GM12878 (cell line): ENCODE results near the gene MYO1H. TPM values are rescaled to one million over a fixed set of nuclear protein-coding genes. Genes with fewer than 3 reads are reported as not detected.
A peak's percentile ranks its signal among the peaks of the same experiment; 100 is the strongest.

ENCODE experiments used
- ATAC-seq: fragments of 200-7000 bp; cut with Tn5 transposase; 3 replicates; pipeline ENCODE4 v1.9.1; 2020; ENCODE audit warnings: mild to moderate bottlenecking, moderate library complexity
- BruUV-seq: library from RNA; stranded (reverse); fragments of 400-500 nt; replicated peaks from 2 replicates; lab custom pipeline; 2021; lab: Mats Ljungman, UMichigan
- CTCF ChIA-PET: fragments of 300-600 bp; sonication (Branson Sonifier 250); formaldehyde crosslinking; extraction: SDS; loops from one replicate; lab custom pipeline; 2021; ENCODE audit warnings: inconsistent platforms; lab: Yijun Ruan, JAX
- POLR2A ChIA-PET: fragments of 350-600 bp; formaldehyde crosslinking; extraction: SDS; loops from one replicate; lab custom pipeline; 2021; ENCODE audit warnings: inconsistent platforms; lab: Charles Lee
- RAD21 ChIA-PET: fragments of 300-600 bp; sonication (Branson Sonifier 250); formaldehyde crosslinking; loops from one replicate; lab custom pipeline; 2023; ENCODE audit warnings: antibody characterized with exemption; ENCODE audit not compliant: unreplicated experiment; lab: Charles Lee
- SMC1A ChIA-PET: fragments of 300-600 bp; sonication (Branson Sonifier 250); formaldehyde crosslinking; loops from one replicate; lab custom pipeline; 2023; ENCODE audit not compliant: unreplicated experiment, uncharacterized antibody; lab: Charles Lee
- DNase-seq: peaks from one replicate; pipeline ENCODE4 v3.0.0-alpha.2; 2011; ENCODE audit warnings: low read depth, low spot score
- FAIRE-seq: peaks from 3 replicates; lab custom pipeline; 2011; peaks lifted over from hg19 to GRCh38; lab: Jason Lieb, UNC
- H2AFZ ChIP-seq: 2 replicates; pipeline ENCODE4 v1.6.0; 2011; ENCODE audit warnings: low read depth, low read length, control low read depth; ENCODE audit not compliant: control insufficient read depth
- H3K27ac ChIP-seq: 2 replicates; pipeline ENCODE4 v1.5.1; 2011; ENCODE audit warnings: control low read depth; ENCODE audit not compliant: control insufficient read depth, insufficient read depth
- H3K27me3 ChIP-seq, 2 experiments: replicated peaks in 1 of 2; 2 replicates each; pipeline versions ENCODE4 v1.6.0 to v1.6.1; 2011; ENCODE audit warnings: low read length in 1 of 2; ENCODE audit not compliant: control insufficient read depth in 2 of 2, insufficient read depth in 2 of 2
- H3K36me3 ChIP-seq, 2 experiments: 2 replicates each; pipeline ENCODE4 v1.5.1; 2011; ENCODE audit warnings: low read length in 1 of 2; ENCODE audit not compliant: control insufficient read depth in 2 of 2, insufficient read depth in 2 of 2
- H3K4me1 ChIP-seq: 2 replicates; pipeline ENCODE4 v1.6.1; 2011; ENCODE audit warnings: mild to moderate bottlenecking, low read length, moderate library complexity, mixed read lengths; ENCODE audit not compliant: control insufficient read depth, insufficient read depth
- H3K4me2 ChIP-seq: 2 replicates; pipeline ENCODE4 v1.6.0; 2011; ENCODE audit warnings: control low read depth; ENCODE audit not compliant: control insufficient read depth, insufficient read depth
- H3K4me3 ChIP-seq: fragments of 200-600 bp; sonication (generic); 2 replicates; pipeline ENCODE4 v1.5.1; 2016
- H3K79me2 ChIP-seq: 2 replicates; pipeline ENCODE4 v1.6.0; 2011; ENCODE audit warnings: low read length; ENCODE audit not compliant: control insufficient read depth, insufficient read depth
- H3K9ac ChIP-seq: 2 replicates; pipeline ENCODE4 v1.8.0; 2011; ENCODE audit warnings: low read length, control low read depth, mixed read lengths; ENCODE audit not compliant: control insufficient read depth, insufficient read depth
- H3K9me3 ChIP-seq: replicated peaks from 3 replicates; pipeline ENCODE4 v1.5.1; 2011; ENCODE audit warnings: mild to moderate bottlenecking, low read length; ENCODE audit not compliant: control insufficient read depth, insufficient read depth
- H4K20me1 ChIP-seq: 2 replicates; pipeline ENCODE4 v1.6.0; 2011; ENCODE audit not compliant: control insufficient read depth, insufficient read depth
- ETV6 ChIP-seq, 2 experiments: fragments of 450-650 bp in 1 of 2; IDR thresholded peaks in 1 of 2; conservative IDR thresholded peaks in 1 of 2; 2 replicates each; pipeline ENCODE4 v1.6.1; 2014; ENCODE audit warnings: antibody characterized with exemption in 1 of 2, borderline replicate concordance in 1 of 2, low read depth in 1 of 2, mild to moderate bottlenecking in 1 of 2, moderate library complexity in 1 of 2
- EZH2 ChIP-seq: IDR thresholded peaks from 2 replicates; pipeline ENCODE4 v1.6.1; 2012; ENCODE audit warnings: low read depth, mild to moderate bottlenecking, control low read depth, inconsistent platforms, low read length, borderline replicate concordance; ENCODE audit not compliant: control insufficient read depth
- WGBS: methylation state at CpG from one replicate; pipeline ENCODE4 v1.1.6; 2016; ENCODE audit warnings: low lambda C conversion rate; ENCODE audit not compliant: insufficient replicate concordance, insufficient coverage; ENCODE audit errors: missing lambda C conversion rate; 5-methylcytosine and 5-hydroxymethylcytosine counted together
- in situ Hi-C: fragments of 300-500 bp; cut with MboI; formaldehyde crosslinking; loops from 9 replicates; pipeline ENCODE4 v1.14.3; 2018; ENCODE audit warnings: mixed read lengths
- intact Hi-C: fragments of 100-400 bp; cut with micrococcal nuclease; formaldehyde crosslinking; loops from one replicate; pipeline ENCODE4 v1.14.2; 2022; ENCODE audit not compliant: unreplicated experiment
- polyA plus RNA-seq, 11 experiments: library from polyadenylated mRNA; depleted of rRNA in 4 of 11; unstranded in 6 of 11; stranded (reverse) in 5 of 11; fragments of >200 nt; fragmentation: Nextera tagmentation in 4 of 11; fragmentation: Illumina TruSeq in 1 of 11; extraction: Ambion mirVana in 4 of 11; extraction: Trizol in 1 of 11; gene quantifications; 1 replicate in 1 of 11; 2 replicates in 10 of 11; pipeline versions ENCODE4 v1.2.1 to v1.2.3, GENCODE V29; 2011 to 2016; ENCODE audit warnings: inconsistent platforms in 2 of 11, missing spikeins in 2 of 11, low read depth in 1 of 11
- total RNA-seq, 4 experiments: library from RNA; depleted of rRNA in 3 of 4; stranded (reverse); fragments of >200 nt in 3 of 4; fragmentation: Illumina TruSeq in 1 of 4; extraction: Trizol in 1 of 4; gene quantifications; 2 replicates each; pipeline versions ENCODE4 v1.2.1 to v1.2.3, GENCODE V29; 2013 to 2021
- TF ChIP-seq, protein P1 (sequence below): IDR thresholded peaks from 2 replicates; pipeline ENCODE4 v1.6.1; 2012; ENCODE audit warnings: low read depth, low read length, improper control_type of control experiment
- TF ChIP-seq, protein P2 (sequence below): IDR thresholded peaks from 2 replicates; pipeline ENCODE4 v1.6.1; 2012; ENCODE audit warnings: mild to moderate bottlenecking, low read depth, low read length
- TF ChIP-seq, protein P3 (sequence below): fragments of 450-650 bp; IDR thresholded peaks from 2 replicates; pipeline ENCODE4 v1.6.1; 2014; ENCODE audit warnings: mild to moderate bottlenecking

Gene MYO1H
- total and polyA plus RNA-seq, 10 of the 15 experiments (the other 5 are each of a cell fraction or from before 2014, with no cell fraction given) = 0.05 TPM; not detected in 9

DNA sequence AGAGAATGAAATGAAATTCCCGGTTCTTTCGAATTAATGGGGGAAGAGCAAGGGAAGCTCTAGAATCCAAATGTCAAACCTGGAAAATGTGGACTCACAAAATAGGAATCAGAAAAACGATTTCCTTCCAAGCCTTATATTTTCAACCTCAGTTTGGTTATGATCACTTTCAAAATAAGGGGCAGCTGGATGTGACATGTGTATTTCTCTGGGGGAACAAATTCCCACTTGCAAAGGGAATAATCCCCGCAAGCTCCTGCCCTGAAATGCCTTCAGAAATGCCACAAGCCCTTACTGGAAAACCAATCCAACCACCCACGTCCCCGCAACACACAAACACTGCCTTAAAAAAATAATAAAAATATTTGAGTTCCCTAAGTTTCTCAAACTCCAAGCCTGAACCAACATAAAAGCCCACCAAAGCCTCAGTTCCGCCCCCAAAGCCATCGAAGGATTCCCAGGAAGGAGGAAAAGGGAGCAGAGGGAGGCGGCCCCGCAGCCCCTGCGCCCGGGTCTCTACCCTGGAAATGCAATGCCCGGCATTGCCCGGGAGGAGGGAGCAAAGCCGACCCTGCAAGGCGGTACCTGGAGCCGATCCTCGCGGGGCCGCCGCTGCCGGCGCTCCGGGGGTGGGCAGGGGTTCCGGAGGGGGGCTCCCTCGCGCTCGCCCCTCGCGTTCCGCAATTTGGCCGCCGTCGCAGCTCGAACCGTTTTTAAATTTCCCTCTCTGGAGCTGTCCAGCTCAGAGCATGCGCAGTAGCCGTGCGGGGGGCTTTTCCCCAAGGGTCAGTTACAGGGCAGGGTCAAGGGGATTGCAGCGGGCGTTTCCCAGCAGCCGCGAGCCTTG, 38.9 kb upstream of the MYO1H start, which contains the start of gene FOXN4:
FOXN4 (minus strand) TSS at position 751 of the 847 bp plus-strand sequence. CDS start 963 bp downstream, outside the sequence.
- ChIA-PET POLR2A (interaction anchor here (0.6 kb wide), 1 partner anchor 1060 kb away, joined by 4 read pairs; no protein-coding TSS in a partner anchor), SMC1A (no interaction called here)
- TF ChIP-seq EZH2 = 0 out of 2 replicates have a peak, but pooled peaks have one; percentile 70
- TF ChIP-seq, protein P1, sequence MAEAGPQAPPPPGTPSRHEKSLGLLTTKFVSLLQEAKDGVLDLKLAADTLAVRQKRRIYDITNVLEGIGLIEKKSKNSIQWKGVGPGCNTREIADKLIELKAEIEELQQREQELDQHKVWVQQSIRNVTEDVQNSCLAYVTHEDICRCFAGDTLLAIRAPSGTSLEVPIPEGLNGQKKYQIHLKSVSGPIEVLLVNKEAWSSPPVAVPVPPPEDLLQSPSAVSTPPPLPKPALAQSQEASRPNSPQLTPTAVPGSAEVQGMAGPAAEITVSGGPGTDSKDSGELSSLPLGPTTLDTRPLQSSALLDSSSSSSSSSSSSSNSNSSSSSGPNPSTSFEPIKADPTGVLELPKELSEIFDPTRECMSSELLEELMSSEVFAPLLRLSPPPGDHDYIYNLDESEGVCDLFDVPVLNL = peak; percentile 70; the same call in 1 of the 2 replicates
- TF ChIP-seq ETV6 (conservative IDR thresholded peaks at IDR 0.05 in 1 of 2, IDR thresholded peaks at IDR 0.05 in 1 of 2; ENCODE audit: borderline replicate concordance in 1 of 2, low read depth in 1 of 2) = no peak
- TF ChIP-seq, protein P2, sequence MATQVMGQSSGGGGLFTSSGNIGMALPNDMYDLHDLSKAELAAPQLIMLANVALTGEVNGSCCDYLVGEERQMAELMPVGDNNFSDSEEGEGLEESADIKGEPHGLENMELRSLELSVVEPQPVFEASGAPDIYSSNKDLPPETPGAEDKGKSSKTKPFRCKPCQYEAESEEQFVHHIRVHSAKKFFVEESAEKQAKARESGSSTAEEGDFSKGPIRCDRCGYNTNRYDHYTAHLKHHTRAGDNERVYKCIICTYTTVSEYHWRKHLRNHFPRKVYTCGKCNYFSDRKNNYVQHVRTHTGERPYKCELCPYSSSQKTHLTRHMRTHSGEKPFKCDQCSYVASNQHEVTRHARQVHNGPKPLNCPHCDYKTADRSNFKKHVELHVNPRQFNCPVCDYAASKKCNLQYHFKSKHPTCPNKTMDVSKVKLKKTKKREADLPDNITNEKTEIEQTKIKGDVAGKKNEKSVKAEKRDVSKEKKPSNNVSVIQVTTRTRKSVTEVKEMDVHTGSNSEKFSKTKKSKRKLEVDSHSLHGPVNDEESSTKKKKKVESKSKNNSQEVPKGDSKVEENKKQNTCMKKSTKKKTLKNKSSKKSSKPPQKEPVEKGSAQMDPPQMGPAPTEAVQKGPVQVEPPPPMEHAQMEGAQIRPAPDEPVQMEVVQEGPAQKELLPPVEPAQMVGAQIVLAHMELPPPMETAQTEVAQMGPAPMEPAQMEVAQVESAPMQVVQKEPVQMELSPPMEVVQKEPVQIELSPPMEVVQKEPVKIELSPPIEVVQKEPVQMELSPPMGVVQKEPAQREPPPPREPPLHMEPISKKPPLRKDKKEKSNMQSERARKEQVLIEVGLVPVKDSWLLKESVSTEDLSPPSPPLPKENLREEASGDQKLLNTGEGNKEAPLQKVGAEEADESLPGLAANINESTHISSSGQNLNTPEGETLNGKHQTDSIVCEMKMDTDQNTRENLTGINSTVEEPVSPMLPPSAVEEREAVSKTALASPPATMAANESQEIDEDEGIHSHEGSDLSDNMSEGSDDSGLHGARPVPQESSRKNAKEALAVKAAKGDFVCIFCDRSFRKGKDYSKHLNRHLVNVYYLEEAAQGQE = peak; percentile 67
- TF ChIP-seq, protein P3, sequence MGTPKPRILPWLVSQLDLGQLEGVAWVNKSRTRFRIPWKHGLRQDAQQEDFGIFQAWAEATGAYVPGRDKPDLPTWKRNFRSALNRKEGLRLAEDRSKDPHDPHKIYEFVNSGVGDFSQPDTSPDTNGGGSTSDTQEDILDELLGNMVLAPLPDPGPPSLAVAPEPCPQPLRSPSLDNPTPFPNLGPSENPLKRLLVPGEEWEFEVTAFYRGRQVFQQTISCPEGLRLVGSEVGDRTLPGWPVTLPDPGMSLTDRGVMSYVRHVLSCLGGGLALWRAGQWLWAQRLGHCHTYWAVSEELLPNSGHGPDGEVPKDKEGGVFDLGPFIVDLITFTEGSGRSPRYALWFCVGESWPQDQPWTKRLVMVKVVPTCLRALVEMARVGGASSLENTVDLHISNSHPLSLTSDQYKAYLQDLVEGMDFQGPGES = no peak
- TF ChIP-seq, all 136 proteins: peak for 3
- Histone ChIP-seq H3K4me3 (no peak within 1 kb of the TSS), H3K4me1 (no peaks in the 10 kb centered on the region), H3K79me2 (no peaks in the 10 kb centered on the region), H3K27ac (no peak within 1 kb of the TSS), H3K4me2 (peak within 1 kb of the TSS; percentile 13; the same call in 1 of the 2 replicates), H3K9ac (no peak within 1 kb of the TSS), H3K36me3 (no peaks in the 10 kb centered on the region), H3K9me3 (no peaks in the 10 kb centered on the region), H2AFZ (no peak within 1 kb of the TSS), H4K20me1 (no peaks in the 10 kb centered on the region), H3K27me3 (peaks cover 13 to 18% of the 10 kb centered on the region in 2 experiments)
- in situ Hi-C loops = no loop called here
- FAIRE-seq (no peak), DNase-seq (no peak), ATAC-seq (no peak)
- 6% methylated on average over 39 of the region's 43 CpGs for WGBS
- intact Hi-C loops = no loop called here
- RAD21 ChIA-PET = no interaction called here
- no TSS peak for BruUV-seq
- CTCF ChIA-PET = no interaction called here
